ENCODE data around the gene BHLHE23.

GRCh38 chr20:62958388-62959100 lies 48.2 kb downstream of the BHLHE23 start:
- no peak for TF ChIP-seq CTCF (conservative IDR thresholded peaks at IDR 0.05; ENCODE audit: low read length)
- no peak for TF ChIP-seq EZH2phosphoT487 (IDR thresholded peaks at IDR 0.05; ENCODE audit: borderline replicate concordance, low read depth, low read length)

Measured in OCI-LY7 (cell line).